ENCODE measurements around the gene ALG10B.
A peak's percentile ranks its signal among the peaks of the same experiment; 100 is the strongest.
"Not testable (repeated sequence)": the region's sequence is repeated elsewhere in the genome, so short reads cannot be mapped to it uniquely, and the experiment has no call there.

ALG10B gene, protein sequence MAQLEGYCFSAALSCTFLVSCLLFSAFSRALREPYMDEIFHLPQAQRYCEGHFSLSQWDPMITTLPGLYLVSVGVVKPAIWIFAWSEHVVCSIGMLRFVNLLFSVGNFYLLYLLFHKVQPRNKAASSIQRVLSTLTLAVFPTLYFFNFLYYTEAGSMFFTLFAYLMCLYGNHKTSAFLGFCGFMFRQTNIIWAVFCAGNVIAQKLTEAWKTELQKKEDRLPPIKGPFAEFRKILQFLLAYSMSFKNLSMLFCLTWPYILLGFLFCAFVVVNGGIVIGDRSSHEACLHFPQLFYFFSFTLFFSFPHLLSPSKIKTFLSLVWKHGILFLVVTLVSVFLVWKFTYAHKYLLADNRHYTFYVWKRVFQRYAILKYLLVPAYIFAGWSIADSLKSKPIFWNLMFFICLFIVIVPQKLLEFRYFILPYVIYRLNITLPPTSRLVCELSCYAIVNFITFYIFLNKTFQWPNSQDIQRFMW

GRCh38 chr12:38316391-38317129, at the start of gene ALG10B:
Gene ALG10B (plus strand): TSS chr12:38316774. CDS start chr12:38316894, 120 bp downstream.
- peak; percentile 94 for DNase-seq

GRCh38 chr12:38268612-38269011, 48.0 kb upstream of the ALG10B start:
- no peak for DNase-seq

DNA sequence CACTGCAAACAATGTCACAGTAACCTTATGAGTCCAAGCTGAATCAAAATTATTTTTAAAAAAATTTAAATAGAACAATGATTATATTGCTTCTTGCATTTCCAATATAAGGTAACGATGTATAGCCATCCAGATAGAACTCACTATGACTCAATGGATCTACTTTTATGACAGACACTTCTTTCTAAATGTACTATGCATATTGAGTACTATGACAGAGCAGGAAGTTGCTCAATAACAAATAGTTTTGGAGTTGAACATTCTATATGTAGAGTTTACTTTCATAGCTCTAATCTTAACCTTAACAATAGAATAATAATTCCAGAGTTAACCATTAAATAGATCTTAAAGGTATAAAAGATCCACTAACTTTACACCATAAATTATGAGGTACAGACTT, 46.7 kb upstream of the ALG10B start:
- no peak for DNase-seq

DNA sequence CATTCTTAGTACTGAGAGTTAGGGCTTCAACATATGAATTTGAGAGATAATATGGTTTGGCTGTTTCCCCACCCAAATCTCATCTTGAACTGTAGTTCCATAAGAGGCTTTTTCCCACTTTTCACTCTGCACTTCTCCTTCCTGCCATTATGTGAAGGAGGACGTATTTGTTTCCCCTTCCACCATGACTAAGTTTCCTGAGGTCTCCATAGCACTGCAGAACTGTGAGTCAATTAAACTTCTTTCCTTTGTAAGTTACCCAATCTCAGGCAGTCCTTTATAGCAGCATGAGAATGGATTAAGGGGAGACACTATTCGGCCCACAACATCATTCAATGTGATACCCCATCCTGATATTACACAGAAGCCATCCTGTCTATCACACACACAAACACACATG, 36.8 kb upstream of the ALG10B start:
- no peak for DNase-seq

DNA sequence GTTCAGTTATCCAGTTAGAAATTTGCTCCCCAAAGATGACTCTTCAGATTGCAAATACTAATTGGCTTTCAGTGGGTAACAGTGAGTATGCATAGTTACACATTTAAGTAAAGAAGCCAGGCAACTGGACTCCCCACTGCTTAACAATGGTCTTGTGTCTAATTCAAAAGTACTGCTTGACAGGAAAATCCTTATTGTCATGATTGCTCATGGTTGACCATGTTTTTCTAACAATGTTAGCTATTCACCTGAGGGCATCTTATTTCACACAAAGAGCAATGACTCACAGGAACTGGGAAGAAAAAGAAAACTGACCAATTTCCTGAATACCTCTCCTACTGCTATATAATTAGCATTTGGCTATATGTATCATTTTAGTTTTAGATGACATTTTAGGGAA, 33.7 kb upstream of the ALG10B start:
- no peak for DNase-seq

DNA sequence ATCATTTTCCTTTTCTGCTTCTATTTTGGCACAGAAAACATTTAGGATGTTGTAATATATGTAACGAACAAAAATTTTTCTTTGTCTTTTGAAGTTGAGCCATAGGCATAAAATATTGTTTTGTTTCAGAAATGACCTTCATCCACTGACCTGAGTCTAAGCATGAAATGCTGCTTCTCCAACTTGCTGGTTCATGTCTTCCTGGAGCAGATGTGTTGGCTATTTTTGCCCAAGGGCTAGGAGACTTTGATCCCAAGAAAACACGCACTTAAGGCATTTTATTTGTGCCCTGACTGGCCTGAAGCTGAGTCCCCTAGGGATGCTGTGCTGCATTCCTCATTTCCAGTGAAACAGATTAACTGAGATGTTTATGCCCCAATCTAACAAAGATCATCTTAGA, 27.2 kb upstream of the ALG10B start:
- no peak for DNase-seq

- DNase-seq, result no peak
These were observed 25.4 kb upstream of the ALG10B start for GRCh38 chr12:38291160-38291559.

DNA sequence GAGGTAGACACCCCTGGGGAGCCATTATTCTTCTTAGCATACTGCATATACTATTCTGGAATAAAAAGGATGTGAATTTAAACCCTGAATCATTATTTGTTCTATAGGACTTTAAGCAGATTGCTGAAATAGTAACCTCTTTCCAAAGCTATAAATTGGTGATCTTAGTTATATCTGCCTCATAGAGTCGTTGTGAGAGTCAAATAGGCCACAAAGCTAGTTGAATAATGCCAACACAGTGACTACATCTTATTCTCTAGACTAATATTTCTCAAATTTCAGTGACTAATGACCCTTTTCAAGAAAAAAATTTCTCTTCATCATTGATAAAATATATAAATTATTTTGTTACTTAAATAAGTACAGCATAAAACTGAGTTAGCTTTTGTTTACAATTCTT, 13.6 kb upstream of the ALG10B start:
- not testable (repeated sequence) for DNase-seq

DNA sequence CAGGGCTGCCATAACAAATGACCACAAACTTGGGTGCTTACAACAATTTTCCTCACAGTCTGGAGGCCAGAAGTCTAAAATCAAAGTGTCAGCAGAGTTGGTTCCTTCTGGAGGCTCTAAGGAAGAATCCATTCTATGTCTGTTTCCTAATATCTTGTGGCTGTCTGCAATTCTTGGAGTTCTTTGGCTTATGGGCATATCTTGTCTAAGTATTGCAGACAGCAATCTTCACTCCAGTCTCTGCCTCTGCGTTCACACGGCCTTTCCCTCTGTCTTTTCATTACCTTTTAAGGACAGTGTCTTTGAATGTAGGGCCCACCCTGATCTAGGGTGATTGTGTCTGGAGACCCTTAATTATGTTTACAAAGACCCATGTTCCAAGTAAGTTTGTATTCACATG, 5.4 kb downstream of the ALG10B start:
- DNase-seq, result not testable (repeated sequence)

DNA sequence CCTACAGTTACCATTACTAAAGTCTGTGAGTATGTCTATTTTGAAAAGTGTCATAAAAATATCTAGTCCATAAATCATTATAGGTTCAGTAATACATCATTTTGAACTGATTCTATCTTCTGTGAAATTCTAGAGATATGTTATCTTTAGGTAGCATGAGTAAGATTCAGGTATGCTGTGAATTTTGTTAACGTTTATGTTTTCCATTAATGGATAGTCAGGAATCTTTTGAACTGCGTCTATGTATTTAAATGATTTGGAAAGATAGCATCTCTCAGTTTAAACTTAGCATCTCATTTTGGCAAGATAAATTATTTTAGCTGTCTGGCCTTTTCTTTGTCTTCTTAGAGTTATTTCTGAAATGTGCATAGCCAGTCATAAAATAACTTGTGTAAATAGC, 8.3 kb downstream of the ALG10B start:
- DNase-seq, result no peak

DNA sequence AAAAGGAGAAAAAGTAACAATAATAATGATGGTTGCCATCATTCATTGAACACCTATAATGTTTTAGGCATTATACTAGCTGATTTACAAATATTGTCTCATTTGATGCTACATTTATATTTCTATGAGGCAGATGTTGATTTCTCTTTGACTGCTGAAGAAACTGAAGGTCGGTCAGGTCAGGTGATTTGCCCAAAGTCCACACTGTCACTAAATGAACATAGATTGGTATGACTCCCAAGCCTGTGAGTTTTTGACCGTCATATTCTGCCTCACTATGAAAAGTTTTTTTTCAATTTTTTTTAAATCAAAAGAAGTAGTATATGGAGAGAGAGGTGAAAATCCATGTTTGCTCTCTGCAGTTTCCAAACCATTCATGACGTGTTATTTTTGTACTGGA, 10.8 kb downstream of the ALG10B start:
- DNase-seq, result no peak

DNA sequence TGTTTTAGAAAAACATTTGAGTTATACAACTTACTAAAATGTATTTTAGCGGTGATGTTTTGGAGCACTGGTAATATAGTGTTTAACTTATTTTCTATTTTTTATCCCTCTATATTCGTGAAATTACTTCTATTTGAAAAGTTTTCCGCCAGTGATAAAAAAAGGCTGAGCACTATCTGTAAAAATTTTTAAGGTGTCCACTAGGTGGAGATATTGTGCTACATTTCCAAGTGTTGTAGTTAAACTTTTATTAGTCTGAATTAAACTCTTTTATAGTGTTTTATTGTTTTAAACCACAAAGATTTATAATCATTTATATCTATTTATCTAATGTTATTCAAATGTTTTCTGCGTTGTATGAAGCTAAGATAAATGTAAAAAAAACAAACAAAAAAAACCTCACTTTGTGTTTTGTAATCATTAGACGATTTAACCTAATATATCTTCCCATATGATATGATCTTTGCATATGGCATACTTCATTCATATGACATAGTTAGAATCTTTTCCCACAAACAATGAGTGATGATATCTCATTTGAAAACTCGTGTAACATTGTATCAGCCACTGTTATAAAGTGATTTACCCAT, 11.8 kb downstream of the ALG10B start:
- DNase-seq, result no peak

DNA sequence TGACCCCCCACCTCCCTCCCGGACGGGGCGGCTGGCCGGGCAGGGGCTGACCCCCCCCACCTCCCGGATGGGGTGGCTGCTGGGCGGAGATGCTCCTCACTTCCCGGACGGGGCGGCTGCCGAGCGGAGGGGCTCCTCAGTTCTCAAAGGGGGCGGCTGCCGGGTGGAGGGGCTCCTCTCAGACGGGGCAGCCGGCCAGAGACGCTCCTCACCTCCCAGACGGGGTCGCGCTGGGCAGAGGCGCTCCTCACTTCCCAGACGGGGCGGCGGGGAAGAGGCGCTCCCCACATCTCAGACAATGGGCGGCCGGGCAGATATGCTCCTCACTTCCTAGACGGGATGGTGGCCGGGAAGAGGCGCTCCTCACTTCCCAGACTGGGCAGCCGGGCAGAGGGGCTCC, 13.8 kb downstream of the ALG10B start:
- DNase-seq, result not testable (repeated sequence)

DNA sequence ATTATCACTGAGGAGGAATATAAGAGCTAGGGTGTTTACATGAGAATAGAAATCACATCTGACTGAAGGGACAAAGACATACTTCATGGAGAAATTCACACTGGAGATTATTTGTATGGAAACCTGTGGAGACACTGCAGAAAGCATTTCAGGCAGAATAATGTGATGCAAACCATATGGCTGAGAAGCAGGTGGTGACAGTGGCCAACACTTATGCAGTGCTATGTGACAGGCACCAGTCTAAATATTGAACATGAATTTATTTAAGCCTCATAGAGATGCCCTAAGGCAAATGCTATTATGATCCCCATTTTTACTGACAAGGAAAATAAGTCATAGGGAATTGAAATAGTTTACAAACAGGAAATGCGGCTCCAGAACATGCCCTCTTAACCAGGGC, 16.2 kb downstream of the ALG10B start:
- no peak for DNase-seq

DNA sequence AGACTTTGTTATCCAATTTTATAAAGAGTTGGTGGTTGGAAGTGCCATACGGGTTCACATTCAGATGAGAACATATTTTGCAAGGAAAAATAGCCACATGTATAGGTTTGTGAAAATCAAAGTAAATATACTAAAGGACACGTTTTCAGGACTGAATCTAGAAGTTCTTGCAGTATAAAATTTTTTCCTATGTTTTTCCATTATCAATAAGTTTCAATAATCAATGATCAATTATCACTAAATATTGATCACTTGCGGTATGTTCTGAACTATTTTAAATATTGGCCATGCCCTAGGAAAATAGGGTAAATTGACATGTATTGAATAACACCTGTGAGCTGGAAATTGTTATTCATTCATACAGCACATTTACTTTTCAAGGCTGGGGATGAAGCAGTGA, 25.9 kb downstream of the ALG10B start:
- no peak for DNase-seq

- DNase-seq, result not testable (repeated sequence)
These were observed 26.7 kb downstream of the ALG10B start for GRCh38 chr12:38343256-38343655.

DNA sequence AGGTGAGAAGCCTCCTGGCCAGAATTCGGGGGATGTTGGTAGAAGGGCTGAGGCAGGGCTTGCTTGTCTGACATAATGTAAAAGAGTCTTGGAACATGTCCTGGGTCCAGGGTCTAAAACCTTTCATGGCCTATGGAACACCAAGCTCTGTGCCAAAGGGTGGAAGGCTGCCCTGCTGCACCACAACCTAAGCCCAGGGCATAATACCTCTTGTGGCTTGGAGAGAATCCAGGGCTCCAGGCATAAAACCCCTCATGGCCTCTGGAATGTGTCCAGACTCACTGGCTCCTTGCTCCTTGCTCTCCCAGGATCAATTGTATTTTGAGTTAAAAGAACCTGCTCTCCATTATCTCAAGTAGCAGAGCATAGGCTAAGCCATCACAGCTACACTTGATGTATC, 27.3 kb downstream of the ALG10B start:
- not testable (repeated sequence) for DNase-seq

- DNase-seq, result no peak
These were observed 34.0 kb downstream of the ALG10B start for GRCh38 chr12:38350342-38351174.

DNA sequence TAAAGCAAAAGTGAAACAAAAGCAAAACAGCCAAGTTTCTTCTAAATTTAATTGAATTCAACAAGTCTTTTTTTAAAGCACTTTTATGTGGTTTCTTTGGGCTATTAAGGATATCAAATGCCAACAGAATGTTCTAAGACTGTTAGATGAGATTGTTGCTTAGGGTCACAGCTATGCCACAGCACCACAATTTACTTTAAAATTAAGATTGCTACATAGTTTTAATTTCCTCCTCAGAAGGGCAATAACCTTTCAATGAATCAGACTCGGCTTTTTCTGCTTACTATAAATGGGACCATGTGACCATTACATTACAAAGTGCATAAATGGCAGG, 34.6 kb downstream of the ALG10B start:
- not testable (repeated sequence) for DNase-seq

GRCh38 chr12:38367506-38367905, 50.9 kb downstream of the ALG10B start:
- DNase-seq, result no peak

GRCh38 chr12:38370311-38370710, 53.7 kb downstream of the ALG10B start:
- no peak for DNase-seq

GRCh38 chr12:38373784-38374183, 57.2 kb downstream of the ALG10B start:
- DNase-seq, result no peak

DNA sequence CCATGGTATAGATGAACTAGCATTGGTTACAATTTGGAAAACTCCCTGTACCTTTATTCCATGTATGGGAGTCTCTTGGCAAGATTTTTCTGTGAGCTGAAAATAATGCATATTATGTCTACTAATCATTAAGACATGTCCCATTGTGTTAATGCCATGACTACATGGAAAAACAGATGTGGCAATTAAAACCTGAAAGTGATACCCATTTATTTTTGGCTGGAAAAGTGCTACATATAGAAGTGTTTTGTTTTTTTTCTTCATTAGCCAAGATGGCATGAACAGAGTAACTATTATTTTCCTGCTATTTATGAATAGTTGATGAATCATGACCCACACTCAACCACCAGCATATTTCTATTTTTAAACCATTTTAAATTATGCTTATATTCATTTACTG, 58.2 kb downstream of the ALG10B start:
- no peak for DNase-seq

Data from NCI-H1417 treated with DMSO at 0.1 percent for 48 hours (cell line).